ENCODE results near the gene AKAP8. TPM values are rescaled to one million over a fixed set of nuclear protein-coding genes. Genes with fewer than 3 reads are reported as not detected.

AKAP8 gene
- total and polyA plus RNA-seq, 2 experiments from 2014 or later, result 22.4 to 36.5 TPM

- no peak for TF ChIP-seq ZNF462 (CRISPR knock-in tag; IDR thresholded peaks at IDR 0.05)
- TF ChIP-seq ZNF114 (CRISPR knock-in tag; IDR thresholded peaks at IDR 0.05), result no peak
- TF ChIP-seq JUNB (IDR thresholded peaks at IDR 0.05; ENCODE audit: unreplicated experiment), result no peak
- TF ChIP-seq STAT1 (IDR thresholded peaks at IDR 0.05; ENCODE audit: unreplicated experiment), result no peak
- no peak for TF ChIP-seq CREB1 (CRISPR knock-in tag; IDR thresholded peaks at IDR 0.05; ENCODE audit: low read depth)
- TF ChIP-seq ETS1 (IDR thresholded peaks at IDR 0.05), result no peak
- no peak for TF ChIP-seq POLR2AphosphoS5 (IDR thresholded peaks at IDR 0.05; ENCODE audit: low read depth)
- TF ChIP-seq CTCF (conservative IDR thresholded peaks at IDR 0.05; ENCODE audit: low read depth in 2 of 2), result no peak
These were observed 4.7 kb downstream of the AKAP8 start (continued) for GRCh38 chr19:15374796-15375440.

Measured in GM23338 (cell line).